Testis (tissue), 3 donors: Measurements from ENCODE around the gene JMJD4. TPM values are rescaled to one million over a fixed set of nuclear protein-coding genes. Genes with fewer than 3 reads are reported as not detected.

Experiments
- DNase-seq: peaks from one replicate; pipeline ENCODE4 v3.0.0-alpha.2; 2019
- H3K27ac ChIP-seq, 2 donors: fragments of 200-600 bp; sonication (generic); one replicate each; pipeline ENCODE4 v1.5.1; 2019
- H3K27me3 ChIP-seq: fragments of 200-600 bp; sonication (generic); one replicate; pipeline ENCODE4 v1.5.1; 2019
- H3K36me3 ChIP-seq: fragments of 200-600 bp; sonication (generic); one replicate; pipeline ENCODE4 v1.5.1; 2017; ENCODE audit warnings: low read depth; ENCODE audit errors: missing control alignments
- H3K4me1 ChIP-seq: fragments of 200-600 bp; sonication (generic); one replicate; pipeline ENCODE4 v1.5.1; 2019
- H3K4me3 ChIP-seq, 2 donors: fragments of 200-600 bp; sonication (generic); one replicate each; pipeline ENCODE4 v1.5.1; 2017 to 2019
- H3K9me3 ChIP-seq: fragments of 200-600 bp; sonication (generic); one replicate; pipeline ENCODE4 v1.5.1; 2017
- CTCF ChIP-seq, 3 experiments: fragments of 450-650 bp in 2 of 3; fragments of 200-600 bp in 1 of 3; sonication (generic) in 1 of 3; IDR thresholded peaks; one replicate each; pipeline ENCODE4 v1.5.1; 2016 to 2019; ENCODE audit warnings: antibody characterized with exemption in 3 of 3, mild to moderate bottlenecking in 2 of 3, moderate library complexity in 1 of 3
- POLR2A ChIP-seq: fragments of 450-650 bp; IDR thresholded peaks from one replicate; pipeline ENCODE4 v1.6.1; 2017; ENCODE audit warnings: antibody characterized with exemption, mild to moderate bottlenecking, moderate library complexity
- WGBS, 2 donors: methylation state at CpG; one replicate each; pipeline ENCODE4 v1.1.5; 2018; 5-methylcytosine and 5-hydroxymethylcytosine counted together
- intact Hi-C: fragments of 100-400 bp; cut with DNase I; formaldehyde crosslinking; loops from one replicate; pipeline ENCODE4 v1.15.1; 2023; ENCODE audit warnings: low total_unique reads
- polyA plus RNA-seq: library from polyadenylated mRNA; stranded (reverse); fragments of 350-450 nt; fragmentation: Illumina TruSeq; extraction: RNeasy Lipid Tissue Mini Kit (QIAGEN cat#74804); gene quantifications from one replicate; pipeline ENCODE4 v1.2.3, GENCODE V29; 2014; ENCODE audit warnings: low read depth, low replicate concordance; ENCODE audit not compliant: insufficient read depth
- total RNA-seq, 2 donors: library from RNA; depleted of rRNA; stranded (reverse); fragments of >200 nt; gene quantifications; one replicate each; pipeline ENCODE4 v1.2.3, GENCODE V29; 2016

JMJD4 gene
- total and polyA plus RNA-seq, 3 donors from 2014 or later: 33.8 to 36.1 (median 35.2) TPM

- H3K4me3 ChIP-seq: no peak overlapping the region
Observed at GRCh38 chr1:227748496-227749182, 13.5 kb upstream of the JMJD4 start.

GRCh38 chr1:227747948-227748495 is 12.9 kb upstream of the JMJD4 start:
- Histone ChIP-seq H3K9me3 (no peaks in the 10 kb centered on the region), H3K4me3 (no peak overlapping the region), H3K27me3 (no peaks in the 10 kb centered on the region), H3K27ac (peak overlapping the region; percentile 31 to 65), H3K36me3 (no peaks in the 10 kb centered on the region), H3K4me1 (peaks cover 9% of the 10 kb centered on the region)
- DNase-seq: no peak
- TF ChIP-seq POLR2A: no peak
- no peak for TF ChIP-seq CTCF (IDR thresholded peaks at IDR 0.05)
- WGBS, 2 donors: 90 to 93% methylated on average over 3 to 18 of the region's 18 CpGs
- intact Hi-C loops: no loop called here

More at GRCh38 chr1:227748496-227749182, 13.5 kb upstream of the JMJD4 start:
- H3K27me3 ChIP-seq: no peaks in the 10 kb centered on the region
- TF ChIP-seq CTCF (IDR thresholded peaks at IDR 0.05): no peak
- no peaks in the 10 kb centered on the region for H3K9me3 ChIP-seq
- peaks cover 10% of the 10 kb centered on the region for H3K4me1 ChIP-seq
- peak overlapping the region; percentile 48 to 65 for H3K27ac ChIP-seq
- intact Hi-C loops: no loop called here
- DNase-seq: peak; percentile 71
- 45 to 46% methylated on average over 7 of the region's 7 CpGs for WGBS, 2 donors
- H3K36me3 ChIP-seq: no peaks in the 10 kb centered on the region

- intact Hi-C loops: no loop called here
- H3K4me1 ChIP-seq: peaks cover 9% of the 10 kb centered on the region
- WGBS, 2 donors: 88% methylated on average over 8 of the region's 8 CpGs; no CpG with 5 or more reads in 1 of the 2 donors
- no peak overlapping the region for H3K27ac ChIP-seq
- no peaks in the 10 kb centered on the region for H3K27me3 ChIP-seq
- no peaks in the 10 kb centered on the region for H3K36me3 ChIP-seq
- TF ChIP-seq POLR2A: no peak
- TF ChIP-seq CTCF (IDR thresholded peaks at IDR 0.05): no peak
- no peak overlapping the region for H3K4me3 ChIP-seq
- DNase-seq: no peak
- H3K9me3 ChIP-seq: no peaks in the 10 kb centered on the region
Observed at GRCh38 chr1:227747382-227747781, 12.3 kb upstream of the JMJD4 start.

DNA sequence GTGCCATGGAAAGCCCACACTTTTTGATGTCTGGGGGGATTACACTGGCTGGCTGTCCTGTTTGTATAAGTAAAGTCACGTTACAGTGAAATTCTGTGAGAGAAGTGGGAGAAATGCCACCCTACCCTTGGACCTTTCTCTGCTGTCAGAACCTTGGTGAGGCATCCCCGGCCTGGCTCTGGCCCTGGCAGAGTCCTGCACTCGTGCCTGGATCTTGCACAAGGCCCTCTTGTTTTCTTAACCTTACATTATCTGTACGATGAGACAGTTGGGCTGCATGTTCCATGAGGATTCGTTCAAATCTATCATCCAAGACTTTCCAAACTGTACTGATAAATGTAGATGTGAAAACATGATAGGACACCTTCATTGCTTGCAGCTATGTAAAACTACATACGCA is 11.6 kb upstream of the JMJD4 start:
- H3K36me3 ChIP-seq: no peaks in the 10 kb centered on the region
- TF ChIP-seq POLR2A (no peak), CTCF (IDR thresholded peaks at IDR 0.05) (no peak)
- H3K27ac ChIP-seq: no peak overlapping the region
- intact Hi-C loops: no loop called here
- peaks cover 9% of the 10 kb centered on the region for H3K4me1 ChIP-seq
- 74 to 84% methylated on average over 6 of the region's 6 CpGs for WGBS, 2 donors
- H3K27me3 ChIP-seq: no peaks in the 10 kb centered on the region
- no peaks in the 10 kb centered on the region for H3K9me3 ChIP-seq
- DNase-seq: no peak
- no peak overlapping the region for H3K4me3 ChIP-seq
